ENCODE measurements around the gene TICAM2.
A peak's percentile ranks its signal among the peaks of the same experiment; 100 is the strongest.

The TICAM2 gene

GRCh38 chr5:115561176-115561575 lies 41.1 kb downstream of the TICAM2 start:
- no peak for DNase-seq

GRCh38 chr5:115559524-115559923 lies 42.8 kb downstream of the TICAM2 start:
- DNase-seq: no peak

- DNase-seq: no peak
Observed at GRCh38 chr5:115558388-115558956, 43.8 kb downstream of the TICAM2 start.

- DNase-seq: no peak
Observed at GRCh38 chr5:115557667-115558387, 44.5 kb downstream of the TICAM2 start.

- no peak for DNase-seq
Observed at GRCh38 chr5:115556276-115556675, 46.0 kb downstream of the TICAM2 start.

GRCh38 chr5:115555084-115555633 lies 47.1 kb downstream of the TICAM2 start:
- no peak for DNase-seq

GRCh38 chr5:115553082-115553481 lies 49.2 kb downstream of the TICAM2 start:
- no peak for DNase-seq

- no peak for DNase-seq
Observed at GRCh38 chr5:115551415-115551814, 50.9 kb downstream of the TICAM2 start.

GRCh38 chr5:115549154-115549553 lies 53.1 kb downstream of the TICAM2 start:
- peak in 1 of 2 experiments; percentile 15 for DNase-seq

- DNase-seq: no peak
Observed at GRCh38 chr5:115548683-115549082, 53.6 kb downstream of the TICAM2 start.

GRCh38 chr5:115545351-115545882 lies 56.9 kb downstream of the TICAM2 start:
- no peak for DNase-seq

- DNase-seq: peak; percentile 83 to 95
Observed at GRCh38 chr5:115544436-115545350, 57.6 kb downstream of the TICAM2 start, which contains the start of gene FEM1C. TSS of gene FEM1C (minus strand) at chr5:115544775. CDS start at chr5:115543493, 1,282 bp downstream.

GRCh38 chr5:115544043-115544435 lies 58.2 kb downstream of the TICAM2 start:
- peak in 1 of 2 experiments; percentile 24 for DNase-seq

GRCh38 chr5:115543365-115544042 lies 58.8 kb downstream of the TICAM2 start:
- DNase-seq: peak in 1 of 2 experiments; percentile 43

GRCh38 chr5:115542651-115543364 lies 59.5 kb downstream of the TICAM2 start:
- DNase-seq: no peak

GRCh38 chr5:115542086-115542485 lies 60.2 kb downstream of the TICAM2 start:
- peak in 1 of 2 experiments; percentile 2 for DNase-seq

- DNase-seq: peak; percentile 7 to 21
Observed at GRCh38 chr5:115541611-115542010, 60.7 kb downstream of the TICAM2 start.

- no peak for DNase-seq
Observed at GRCh38 chr5:115535479-115536035, 66.7 kb downstream of the TICAM2 start.

- no peak for DNase-seq
Observed at GRCh38 chr5:115532517-115532916, 69.8 kb downstream of the TICAM2 start.

- no peak for DNase-seq
Observed at GRCh38 chr5:115531787-115532367, 70.4 kb downstream of the TICAM2 start.

GRCh38 chr5:115531380-115531779 lies 70.9 kb downstream of the TICAM2 start:
- no peak for DNase-seq

Measured in NCI-H526 (cell line).